Smooth muscle cell (in vitro differentiated cells): Measurements from ENCODE around the gene CEBPG. TPM values are rescaled to one million over a fixed set of nuclear protein-coding genes. Genes with fewer than 3 reads are reported as not detected.

Source experiments
- DNase-seq: peaks from one replicate; lab custom pipeline; 2025; ENCODE audit not compliant: unreplicated experiment; lab: John Stamatoyannopoulos, UW
- H2AFZ ChIP-seq: fragments of 200-600 bp; sonication (generic); 2 replicates; pipeline ENCODE4 v1.6.0; 2016; ENCODE audit warnings: antibody characterized with exemption, low read depth, mild to moderate bottlenecking
- H3F3A ChIP-seq: fragments of 200-600 bp; sonication (generic); 2 replicates; pipeline ENCODE4 v1.6.0; 2017; ENCODE audit warnings: antibody characterized with exemption, low read depth
- H3K27ac ChIP-seq: fragments of 200-600 bp; sonication (generic); 2 replicates; pipeline ENCODE4 v1.5.1; 2016; ENCODE audit warnings: low read depth, mild to moderate bottlenecking
- H3K27me3 ChIP-seq: fragments of 200-600 bp; sonication (generic); 2 replicates; pipeline ENCODE4 v1.6.1; 2016; ENCODE audit warnings: low read depth, mild to moderate bottlenecking
- H3K36me3 ChIP-seq: fragments of 200-600 bp; sonication (generic); 2 replicates; pipeline ENCODE4 v1.5.1; 2016; ENCODE audit warnings: low read depth
- H3K4me1 ChIP-seq: fragments of 200-600 bp; sonication (generic); 2 replicates; pipeline ENCODE4 v1.5.1; 2016; ENCODE audit warnings: low read depth
- H3K4me2 ChIP-seq: fragments of 200-600 bp; sonication (generic); 2 replicates; pipeline ENCODE4 v1.6.0; 2016; ENCODE audit warnings: mild to moderate bottlenecking
- H3K4me3 ChIP-seq: fragments of 200-600 bp; sonication (generic); 2 replicates; pipeline ENCODE4 v1.5.1; 2016; ENCODE audit warnings: mild to moderate bottlenecking
- H3K79me2 ChIP-seq: fragments of 200-600 bp; sonication (generic); 2 replicates; pipeline ENCODE4 v1.6.0; 2016; ENCODE audit warnings: low read depth, mild to moderate bottlenecking
- H3K9ac ChIP-seq: fragments of 200-600 bp; sonication (generic); 2 replicates; pipeline ENCODE4 v1.6.0; 2016; ENCODE audit warnings: low read depth
- H3K9me3 ChIP-seq: fragments of 200-600 bp; sonication (generic); replicated peaks from 2 replicates; pipeline ENCODE4 v1.5.1; 2016; ENCODE audit warnings: low read depth
- H4K20me1 ChIP-seq: fragments of 200-600 bp; sonication (generic); 2 replicates; pipeline ENCODE4 v1.6.0; 2016; ENCODE audit warnings: low read depth
- CTCF ChIP-seq: fragments of 200-600 bp; sonication (generic); IDR thresholded peaks from 2 replicates; pipeline ENCODE4 v1.5.1; 2017; ENCODE audit warnings: borderline replicate concordance, mild to moderate bottlenecking, antibody characterized with exemption; ENCODE audit not compliant: insufficient read depth, poor library complexity, severe bottlenecking
- WGBS: methylation state at CpG from one replicate; pipeline ENCODE4 v1.1.7; 2016; ENCODE audit warnings: low lambda C conversion rate; 5-methylcytosine and 5-hydroxymethylcytosine counted together
- polyA plus RNA-seq: library from polyadenylated mRNA; unstranded; fragments of >200 nt; fragmentation: Nextera tagmentation; extraction: Ambion mirVana; gene quantifications from 2 replicates; pipeline ENCODE4 v1.2.1, GENCODE V29; 2016
- total RNA-seq: library from RNA; depleted of rRNA; stranded (reverse); fragments of >200 nt; gene quantifications from 2 replicates; pipeline ENCODE4 v1.2.3, GENCODE V29; 2014

The CEBPG gene
- total and polyA plus RNA-seq, 2 experiments from 2014 or later, result 15.3 to 27.8 TPM

GRCh38 chr19:33420821-33421220 is 47.3 kb downstream of the CEBPG start:
- Histone ChIP-seq H3K4me2 (no peak overlapping the region), H3F3A (no peaks in the 10 kb centered on the region), H3K4me3 (no peak overlapping the region), H3K27ac (no peak overlapping the region), H3K9me3 (no peaks in the 10 kb centered on the region), H4K20me1 (no peaks in the 10 kb centered on the region), H3K79me2 (no peaks in the 10 kb centered on the region), H3K9ac (no peak overlapping the region), H3K36me3 (no peaks in the 10 kb centered on the region), H2AFZ (no peak overlapping the region), H3K27me3 (no peaks in the 10 kb centered on the region), H3K4me1 (no peaks in the 10 kb centered on the region)
- no peak for TF ChIP-seq CTCF
- WGBS, result 90% methylated on average over 9 of the region's 9 CpGs
- no peak for DNase-seq

GRCh38 chr19:33421368-33421767 is 47.9 kb downstream of the CEBPG start:
- no peak for TF ChIP-seq CTCF
- Histone ChIP-seq H3K4me3 (no peak overlapping the region), H3K27me3 (no peaks in the 10 kb centered on the region), H4K20me1 (no peaks in the 10 kb centered on the region), H3K27ac (no peak overlapping the region), H3K4me1 (no peaks in the 10 kb centered on the region), H3K79me2 (no peaks in the 10 kb centered on the region), H3K9ac (no peak overlapping the region), H2AFZ (no peak overlapping the region), H3K4me2 (no peak overlapping the region), H3F3A (no peaks in the 10 kb centered on the region), H3K9me3 (no peaks in the 10 kb centered on the region), H3K36me3 (no peaks in the 10 kb centered on the region)
- WGBS, result 97% methylated on average over 7 of the region's 7 CpGs
- DNase-seq, result no peak

DNA sequence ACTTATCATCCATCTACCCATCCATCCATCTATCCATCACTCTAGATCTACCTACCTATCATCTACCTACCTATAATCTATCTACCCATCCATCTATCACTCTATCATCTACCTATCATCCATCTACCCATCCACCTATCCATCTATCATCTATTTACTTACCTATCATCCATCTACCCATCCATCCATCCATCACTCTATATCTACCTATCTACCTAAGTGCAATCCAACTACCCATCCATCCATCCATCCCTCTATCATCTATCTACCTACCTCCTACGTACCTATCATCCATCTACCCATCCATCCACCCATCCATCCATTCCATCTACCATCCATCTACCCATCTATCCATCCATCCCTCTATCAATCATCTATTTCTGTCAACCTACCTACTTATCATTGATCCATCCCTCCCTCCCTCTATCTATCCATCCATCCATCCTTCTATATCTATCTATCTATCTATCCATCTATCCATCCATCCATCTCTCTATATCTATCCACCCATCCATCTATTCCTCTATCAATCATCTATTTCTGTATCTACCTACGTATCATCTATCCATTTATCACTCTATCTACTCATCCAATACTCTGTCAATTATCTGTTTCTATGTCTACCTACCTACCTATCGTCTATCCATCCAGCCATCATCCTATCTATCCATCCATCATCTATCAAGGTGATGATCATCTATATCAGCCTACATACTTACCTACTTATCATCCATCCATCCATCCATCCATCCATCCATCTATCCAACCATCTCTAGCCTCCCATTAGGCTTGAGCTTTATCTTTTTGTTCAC is 49.1 kb downstream of the CEBPG start:
- H3K27ac ChIP-seq, result no peak overlapping the region
- no peak for DNase-seq
- no peaks in the 10 kb centered on the region for H3K36me3 ChIP-seq
- WGBS, result 94% methylated on average over 3 of the region's 3 CpGs
- H3K4me2 ChIP-seq, result no peak overlapping the region
- H3K4me3 ChIP-seq, result no peak overlapping the region
- TF ChIP-seq CTCF, result no peak
- no peak overlapping the region for H3K9ac ChIP-seq
- no peaks in the 10 kb centered on the region for H3K9me3 ChIP-seq
- H2AFZ ChIP-seq, result no peak overlapping the region
- no peaks in the 10 kb centered on the region for H3K27me3 ChIP-seq
- no peaks in the 10 kb centered on the region for H3K4me1 ChIP-seq
- no peaks in the 10 kb centered on the region for H3K79me2 ChIP-seq
- H3F3A ChIP-seq, result no peaks in the 10 kb centered on the region
- H4K20me1 ChIP-seq, result no peaks in the 10 kb centered on the region

DNA sequence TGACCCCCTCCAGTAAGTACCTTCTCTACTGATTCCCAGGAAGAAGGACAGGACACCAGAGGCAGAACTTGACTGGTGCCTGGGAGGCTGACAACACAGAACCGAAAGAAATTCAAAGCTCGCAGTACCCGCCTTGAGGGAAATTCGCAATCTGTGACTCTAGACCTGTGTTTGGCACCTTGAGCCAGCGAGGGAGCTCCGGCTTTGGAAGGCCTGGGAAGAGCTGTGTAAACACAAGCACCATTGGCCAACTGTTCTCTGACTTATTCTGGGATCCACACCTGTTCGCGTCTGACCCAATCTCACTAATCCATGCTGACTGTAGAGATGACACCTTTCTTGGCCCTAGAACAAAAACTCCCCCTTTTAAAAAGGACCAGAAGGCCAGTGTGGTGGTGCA is 50.7 kb downstream of the CEBPG start:
- 96% methylated on average over 8 of the region's 8 CpGs for WGBS
- H3K4me2 ChIP-seq, result no peak overlapping the region
- no peak overlapping the region for H3K4me3 ChIP-seq
- no peak overlapping the region for H2AFZ ChIP-seq
- no peaks in the 10 kb centered on the region for H4K20me1 ChIP-seq
- no peaks in the 10 kb centered on the region for H3K4me1 ChIP-seq
- no peaks in the 10 kb centered on the region for H3K79me2 ChIP-seq
- no peaks in the 10 kb centered on the region for H3K9me3 ChIP-seq
- H3K36me3 ChIP-seq, result no peaks in the 10 kb centered on the region
- no peaks in the 10 kb centered on the region for H3K27me3 ChIP-seq
- no peak overlapping the region for H3K27ac ChIP-seq
- no peak for TF ChIP-seq CTCF
- no peaks in the 10 kb centered on the region for H3F3A ChIP-seq
- no peak for DNase-seq
- no peak overlapping the region for H3K9ac ChIP-seq
